ENCODE results near the gene LRRFIP1.
"Not testable (repeated sequence)": the region's sequence is repeated elsewhere in the genome, so short reads cannot be mapped to it uniquely, and the experiment has no call there.

Gene LRRFIP1

DNA sequence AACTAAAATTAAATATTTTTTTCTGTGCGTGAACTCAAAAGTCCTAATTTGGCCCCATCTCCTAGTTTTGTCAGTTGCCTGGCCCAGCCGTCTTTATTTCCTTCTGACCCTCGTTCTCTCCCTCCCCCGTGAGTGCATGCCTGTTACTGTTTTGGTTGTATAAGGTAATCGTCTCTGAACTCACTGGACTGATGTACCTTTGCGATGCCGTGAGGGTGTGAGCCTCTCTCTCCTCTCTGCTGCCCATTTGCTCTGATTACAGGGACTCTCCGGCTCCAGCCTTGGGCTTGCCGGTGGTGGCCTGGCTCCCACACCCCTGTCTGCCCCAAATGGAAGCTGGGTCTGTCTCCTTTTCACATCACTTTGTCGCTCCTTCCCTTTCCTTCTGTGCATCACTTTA is 104.7 kb downstream of the LRRFIP1 start:
- DNase-seq, result no peak

DNA sequence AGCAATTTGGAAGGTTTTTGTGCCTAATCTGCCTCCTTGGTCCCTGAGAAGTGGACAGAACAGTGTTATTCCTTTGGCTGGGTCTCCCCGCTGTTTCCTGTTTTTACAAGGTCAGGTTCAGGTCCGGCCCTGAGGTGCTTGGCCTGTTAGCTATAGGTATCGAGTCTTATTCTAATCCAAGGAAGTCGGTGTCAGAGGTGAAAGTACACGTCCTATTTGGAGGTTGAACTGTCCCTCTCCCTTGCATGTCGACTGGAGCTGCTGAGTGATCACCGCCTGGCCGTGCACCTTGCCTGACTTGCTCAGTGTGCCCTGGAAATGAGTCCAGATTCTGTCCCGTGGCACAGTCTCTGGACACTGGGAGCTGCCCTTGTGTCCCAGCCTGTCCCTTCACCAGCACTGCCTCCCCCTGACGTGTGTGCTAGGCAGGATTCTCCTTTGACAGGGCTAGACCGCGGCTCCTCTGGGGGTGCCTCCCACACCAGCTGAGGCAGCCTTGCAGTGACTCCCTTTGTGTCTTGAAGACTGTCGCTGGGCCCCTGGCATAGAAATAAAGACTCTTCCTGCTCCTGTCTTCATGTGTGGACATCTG is 105.5 kb downstream of the LRRFIP1 start:
- DNase-seq, result no peak

DNA sequence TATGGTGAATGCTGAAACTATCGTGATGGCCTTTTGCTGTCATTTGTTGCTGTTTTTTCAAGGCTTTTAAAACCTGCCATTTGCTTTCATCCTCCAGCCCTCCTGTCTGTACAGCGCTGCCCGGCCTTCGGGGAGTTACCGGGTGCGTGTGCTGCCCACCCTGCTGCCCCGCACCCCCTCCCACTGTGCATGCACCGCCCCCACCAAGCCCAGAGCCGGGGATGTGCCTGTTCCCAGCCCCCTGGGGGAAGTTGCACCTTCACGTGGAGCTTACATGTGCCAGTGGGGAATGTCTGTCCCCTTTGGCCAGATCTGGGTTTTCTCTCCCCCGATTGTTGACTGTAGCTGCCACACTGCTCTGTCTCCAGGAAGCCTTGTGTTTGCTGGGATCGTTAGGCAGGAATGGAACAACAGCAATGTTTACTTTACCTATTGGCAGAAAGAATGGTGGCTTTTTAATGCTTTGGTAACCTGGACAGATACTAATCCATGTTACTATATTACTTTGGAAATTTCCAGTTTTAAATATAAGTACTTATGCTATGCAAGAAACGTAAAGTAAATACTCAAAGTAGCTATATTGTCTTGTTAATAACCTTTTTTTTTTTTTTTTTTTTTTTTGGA is 106.4 kb downstream of the LRRFIP1 start:
- no peak for DNase-seq

- no peak for DNase-seq
Observed at GRCh38 chr2:237734905-237735623, 107.7 kb downstream of the LRRFIP1 start.

- no peak for DNase-seq
Observed at GRCh38 chr2:237735798-237736197, 108.4 kb downstream of the LRRFIP1 start.

- DNase-seq, result no peak
Observed at GRCh38 chr2:237736783-237737182, 109.4 kb downstream of the LRRFIP1 start.

- DNase-seq, result no peak
Observed at GRCh38 chr2:237737196-237737865, 109.9 kb downstream of the LRRFIP1 start.

DNA sequence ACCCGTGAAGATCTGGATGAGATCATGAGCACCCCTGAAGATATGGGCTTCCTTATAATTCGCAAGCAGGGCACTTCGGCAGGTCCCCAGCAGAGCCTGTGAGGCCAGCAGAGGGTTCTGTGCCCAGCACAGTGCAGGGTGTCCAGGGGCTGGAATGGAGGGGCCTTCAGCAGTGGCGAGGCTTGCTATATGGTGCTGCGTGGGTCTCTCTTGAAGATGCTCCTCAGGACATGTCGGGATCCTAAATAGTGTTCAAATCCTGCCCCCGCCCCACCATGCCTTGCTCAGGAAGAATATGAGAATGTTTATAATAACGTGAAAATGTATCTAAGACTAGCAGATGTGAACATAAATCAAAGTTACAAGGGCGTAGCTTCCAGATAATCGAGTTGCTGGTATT is 110.9 kb downstream of the LRRFIP1 start:
- no peak for DNase-seq

DNA sequence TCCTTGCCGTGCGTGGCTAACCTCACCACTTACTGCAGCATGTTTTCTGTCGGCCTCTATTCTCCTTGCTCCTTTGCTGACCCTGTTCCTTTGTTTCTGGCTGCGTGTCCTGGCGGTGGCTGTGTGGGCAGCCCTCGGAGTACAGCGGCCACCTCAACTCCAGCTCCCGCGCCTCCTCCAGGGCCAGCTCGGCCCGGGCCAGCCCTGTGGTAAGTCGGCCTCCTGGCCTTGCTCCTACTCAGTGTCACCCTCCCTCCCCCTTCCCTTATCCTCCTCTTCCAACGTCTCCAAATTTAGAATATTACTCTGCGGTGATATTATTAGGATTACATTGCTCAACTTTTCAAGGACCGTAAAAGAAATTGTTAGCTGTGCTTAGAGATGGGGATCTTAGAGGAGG is 111.7 kb downstream of the LRRFIP1 start:
- no peak for DNase-seq

- no peak for DNase-seq
Observed at GRCh38 chr2:237742191-237742590, 114.8 kb downstream of the LRRFIP1 start.

- DNase-seq, result no peak
Observed at GRCh38 chr2:237742614-237743013, 115.2 kb downstream of the LRRFIP1 start.

GRCh38 chr2:237743024-237743423 is 115.6 kb downstream of the LRRFIP1 start:
- DNase-seq, result no peak

DNA sequence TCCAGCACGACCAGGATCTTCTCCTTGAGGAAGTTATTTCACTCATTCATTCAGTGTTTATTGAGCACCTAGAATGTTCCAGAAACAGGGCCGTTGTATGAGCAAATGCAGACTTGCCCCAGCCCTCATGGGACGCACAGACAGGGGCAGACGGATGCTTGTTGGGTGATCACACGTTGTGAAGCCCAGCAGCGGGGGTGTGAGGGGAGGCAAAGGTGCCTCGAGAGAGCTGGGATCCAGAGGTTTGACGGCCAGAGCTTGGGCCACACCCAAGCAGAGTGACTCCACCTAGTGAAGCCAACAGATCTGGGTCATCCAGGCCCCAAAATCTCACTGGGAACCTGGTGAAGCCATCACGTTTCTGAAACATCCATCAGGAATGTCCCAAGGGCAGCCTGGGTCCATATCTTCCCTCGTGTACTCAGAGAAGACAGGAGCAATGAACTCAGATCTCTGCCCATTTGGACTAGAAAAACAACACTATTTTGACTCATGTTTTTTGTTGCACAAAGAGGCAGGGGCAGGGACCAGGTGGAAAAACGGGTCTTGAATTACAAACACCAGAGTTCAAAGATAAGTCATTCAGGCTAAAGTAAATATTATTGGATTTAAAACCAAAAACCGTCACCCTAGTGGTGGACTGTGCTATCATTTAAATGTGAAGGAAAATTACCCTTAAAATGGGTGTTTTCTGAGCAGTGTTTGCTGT is 116.3 kb downstream of the LRRFIP1 start:
- no peak for DNase-seq

DNA sequence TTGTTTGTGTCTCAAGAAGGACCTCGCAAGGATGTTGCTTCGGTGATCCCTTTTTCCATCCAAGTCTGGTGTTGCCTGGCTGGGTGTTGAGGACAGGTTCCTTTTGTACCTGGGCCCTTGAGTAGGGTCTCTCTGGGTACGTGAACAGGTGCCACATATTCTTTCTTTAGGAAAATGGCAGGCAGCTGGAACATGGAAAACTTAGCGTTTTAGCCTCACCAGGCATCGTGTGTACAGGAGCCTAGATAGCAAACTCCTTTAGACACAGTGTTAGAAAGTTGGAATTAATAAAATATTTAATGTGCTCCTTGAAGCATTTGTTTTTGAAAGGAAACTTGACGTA is 116.9 kb downstream of the LRRFIP1 start:
- DNase-seq, result no peak

- DNase-seq, result peak; percentile 19
Observed at GRCh38 chr2:237744613-237745249, 117.3 kb downstream of the LRRFIP1 start.

DNA sequence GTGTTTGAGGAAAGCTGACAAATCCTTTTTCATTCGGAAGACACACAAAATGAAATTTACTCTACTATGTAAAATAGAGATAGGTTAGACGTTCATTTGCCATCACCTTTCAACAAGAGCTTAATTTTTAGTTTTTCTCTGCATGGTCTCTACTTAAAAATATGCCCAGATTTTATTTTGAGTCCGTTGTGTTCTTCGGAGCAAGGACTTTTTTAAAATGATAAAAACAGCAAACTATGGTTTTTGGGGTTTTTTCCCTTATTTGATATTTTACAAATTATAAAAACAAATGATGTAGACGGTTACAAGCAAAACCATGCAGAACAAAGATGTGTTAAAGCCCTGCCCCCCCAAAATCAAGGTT is 117.8 kb downstream of the LRRFIP1 start:
- no peak for DNase-seq

GRCh38 chr2:237746302-237747080 is 119.1 kb downstream of the LRRFIP1 start:
- DNase-seq, result no peak

- no peak for DNase-seq
Observed at GRCh38 chr2:237747189-237747588, 119.8 kb downstream of the LRRFIP1 start.

DNA sequence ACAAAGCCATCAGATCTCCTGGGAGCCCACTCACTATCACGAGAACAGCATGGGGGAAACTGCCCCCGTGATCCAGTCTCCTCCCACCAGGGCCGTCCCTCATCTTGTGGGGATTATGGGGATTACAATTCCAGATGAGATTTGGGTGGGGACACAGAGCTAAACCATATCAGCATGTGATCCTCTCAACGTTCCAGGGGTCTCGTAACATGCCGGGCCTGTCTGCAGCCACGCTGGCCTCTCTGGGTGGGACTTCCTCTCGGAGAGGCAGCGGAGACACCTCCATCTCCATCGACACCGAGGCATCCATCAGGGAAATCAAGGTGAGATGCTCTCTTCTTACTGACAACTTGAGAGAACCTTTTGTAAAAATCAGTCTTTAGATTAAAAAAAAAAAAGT is 121.6 kb downstream of the LRRFIP1 start:
- DNase-seq, result no peak

GRCh38 chr2:237749961-237750360 is 122.6 kb downstream of the LRRFIP1 start:
- no peak for DNase-seq

DNA sequence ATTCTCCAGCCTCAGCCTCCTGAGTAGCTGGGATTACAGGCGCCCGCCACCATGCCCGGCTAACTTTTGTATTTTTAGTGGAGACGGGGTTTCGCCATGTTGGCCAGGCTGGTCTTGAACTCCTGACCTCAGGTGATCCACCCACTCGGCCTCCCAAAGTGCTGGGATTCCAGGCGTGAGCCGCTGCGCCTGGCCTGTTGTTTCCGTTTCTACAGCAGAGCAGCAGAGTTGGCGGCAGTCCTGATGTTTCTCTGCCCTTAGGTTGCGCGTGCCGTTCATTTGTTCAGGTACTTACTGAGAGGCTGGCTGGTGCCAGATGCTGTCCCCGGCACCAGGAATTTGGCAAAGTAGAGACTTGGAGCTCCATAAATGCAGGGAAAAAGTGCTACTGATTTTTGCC is 123.1 kb downstream of the LRRFIP1 start:
- not testable (repeated sequence) for DNase-seq

- no peak for DNase-seq
Observed at GRCh38 chr2:237752761-237753165, 125.4 kb downstream of the LRRFIP1 start.
